SK-N-SH treated with all-trans-retinoic acid at 6 μM for 48 hours (cell line): Measurements from ENCODE around the gene ALK.
A peak's percentile ranks its signal among the peaks of the same experiment; 100 is the strongest.

Experiments
- ATAC-seq: fragments of 200-7000 bp; cut with Tn5 transposase; 3 replicates; pipeline ENCODE4 v1.9.1; 2020; ENCODE audit warnings: mild to moderate bottlenecking, moderate library complexity
- ARNTL ChIP-seq: fragments of 450-650 bp; formaldehyde crosslinking; IDR thresholded peaks from 2 replicates; pipeline ENCODE4 v1.5.0; 2020; ENCODE audit warnings: low read depth, mild to moderate bottlenecking, moderate library complexity, borderline replicate concordance
- BACH2 ChIP-seq: fragments of 250-450 bp; sonication (Bioruptor Pico); IDR thresholded peaks from 2 replicates; pipeline ENCODE4 v1.9.0; 2021; ENCODE audit warnings: mild to moderate bottlenecking, borderline replicate concordance
- GLIS3 ChIP-seq: fragments of 250-450 bp; sonication (Bioruptor Pico); IDR thresholded peaks from 2 replicates; pipeline ENCODE4 v1.5.0; 2020; ENCODE audit warnings: mild to moderate bottlenecking, moderate library complexity
- ISL1 ChIP-seq: fragments of 250-450 bp; sonication (Bioruptor Pico); IDR thresholded peaks from 2 replicates; pipeline ENCODE4 v2.1.2; 2022; ENCODE audit warnings: mild to moderate bottlenecking, moderate library complexity
- OSR1 ChIP-seq: fragments of 250-450 bp; sonication (Bioruptor Pico); IDR thresholded peaks from 2 replicates; pipeline ENCODE4 v1.8.0; 2022; ENCODE audit warnings: moderate library complexity, mild to moderate bottlenecking, inconsistent platforms
- RARB ChIP-seq: fragments of 250-450 bp; sonication (Bioruptor Pico); IDR thresholded peaks from 2 replicates; pipeline ENCODE4 v1.8.0; 2021; ENCODE audit warnings: mild to moderate bottlenecking, moderate library complexity
- SNAI2 ChIP-seq: fragments of 250-450 bp; sonication (Bioruptor Pico); IDR thresholded peaks from 2 replicates; pipeline ENCODE4 v1.5.0; 2020; ENCODE audit warnings: mild to moderate bottlenecking, moderate library complexity
- TCF4 ChIP-seq: fragments of 250-450 bp; sonication (Bioruptor Pico); IDR thresholded peaks from 2 replicates; pipeline ENCODE4 v1.8.0; 2021; ENCODE audit warnings: mild to moderate bottlenecking, moderate library complexity, borderline replicate concordance
- TOX ChIP-seq: fragments of 250-450 bp; sonication (Bioruptor Pico); IDR thresholded peaks from 2 replicates; pipeline ENCODE4 v1.8.0; 2021; ENCODE audit warnings: mild to moderate bottlenecking, moderate library complexity, borderline replicate concordance
- ZC3H10 ChIP-seq: fragments of 250-450 bp; sonication (Bioruptor Pico); IDR thresholded peaks from 2 replicates; pipeline ENCODE4 v1.5.1; 2021; ENCODE audit warnings: mild to moderate bottlenecking, moderate library complexity
- ZFP3 ChIP-seq: fragments of 250-450 bp; sonication (Bioruptor Pico); IDR thresholded peaks from 2 replicates; pipeline ENCODE4 v1.5.0; 2020; ENCODE audit warnings: mild to moderate bottlenecking, moderate library complexity
- ZNF70 ChIP-seq: fragments of 450-650 bp; formaldehyde crosslinking; IDR thresholded peaks from 2 replicates; pipeline ENCODE4 v1.5.0; 2020; ENCODE audit warnings: mild to moderate bottlenecking, moderate library complexity
- ZNF8 ChIP-seq: fragments of 450-650 bp; formaldehyde crosslinking; IDR thresholded peaks from 2 replicates; pipeline ENCODE4 v1.5.0; 2020; ENCODE audit warnings: mild to moderate bottlenecking, moderate library complexity
- TF ChIP-seq, protein P1 (sequence below): fragments of 250-450 bp; sonication (Bioruptor Pico); IDR thresholded peaks from 2 replicates; pipeline ENCODE4 v1.8.0; 2021; ENCODE audit warnings: low read depth, mild to moderate bottlenecking, moderate library complexity, borderline replicate concordance
- TF ChIP-seq, protein P2 (sequence below): fragments of 250-450 bp; sonication (Bioruptor Pico); IDR thresholded peaks from 2 replicates; pipeline ENCODE4 v1.5.1; 2020; ENCODE audit warnings: low read depth, mild to moderate bottlenecking, moderate library complexity
- TF ChIP-seq, protein P3 (sequence below): fragments of 250-450 bp; sonication (Bioruptor Pico); IDR thresholded peaks from 2 replicates; pipeline ENCODE4 v1.5.0; 2020; ENCODE audit warnings: mild to moderate bottlenecking, moderate library complexity
- TF ChIP-seq, protein P4 (sequence below): fragments of 250-450 bp; sonication (Bioruptor Pico); IDR thresholded peaks from 2 replicates; pipeline ENCODE4 v1.8.0; 2020; ENCODE audit warnings: mild to moderate bottlenecking, moderate library complexity, borderline replicate concordance

The ALK gene

DNA sequence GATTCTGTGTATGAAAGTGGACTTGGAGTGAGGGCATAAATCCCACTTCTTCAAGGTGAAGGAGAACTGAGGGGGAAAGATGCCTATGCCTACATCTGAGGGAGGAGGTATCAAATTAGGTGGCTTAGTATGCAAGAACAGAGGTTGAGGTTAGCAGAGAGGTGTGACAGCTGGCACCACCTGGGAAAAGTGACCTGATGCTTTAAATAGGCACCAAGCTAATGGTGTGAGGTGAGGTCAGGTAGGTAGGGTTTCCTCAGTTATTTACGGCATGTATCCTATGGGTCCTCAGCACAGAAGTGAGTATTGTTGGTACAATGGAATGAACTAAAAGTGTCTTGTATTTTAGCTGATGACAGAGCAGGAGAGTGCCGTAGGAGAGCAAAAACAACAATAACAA lies 439.0 kb downstream of the ALK start (continued):
- TF ChIP-seq, protein P1, sequence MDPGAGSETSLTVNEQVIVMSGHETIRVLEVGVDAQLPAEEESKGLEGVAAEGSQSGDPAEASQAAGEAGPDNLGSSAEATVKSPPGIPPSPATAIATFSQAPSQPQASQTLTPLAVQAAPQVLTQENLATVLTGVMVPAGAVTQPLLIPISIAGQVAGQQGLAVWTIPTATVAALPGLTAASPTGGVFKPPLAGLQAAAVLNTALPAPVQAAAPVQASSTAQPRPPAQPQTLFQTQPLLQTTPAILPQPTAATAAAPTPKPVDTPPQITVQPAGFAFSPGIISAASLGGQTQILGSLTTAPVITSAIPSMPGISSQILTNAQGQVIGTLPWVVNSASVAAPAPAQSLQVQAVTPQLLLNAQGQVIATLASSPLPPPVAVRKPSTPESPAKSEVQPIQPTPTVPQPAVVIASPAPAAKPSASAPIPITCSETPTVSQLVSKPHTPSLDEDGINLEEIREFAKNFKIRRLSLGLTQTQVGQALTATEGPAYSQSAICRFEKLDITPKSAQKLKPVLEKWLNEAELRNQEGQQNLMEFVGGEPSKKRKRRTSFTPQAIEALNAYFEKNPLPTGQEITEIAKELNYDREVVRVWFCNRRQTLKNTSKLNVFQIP = no peak

DNA sequence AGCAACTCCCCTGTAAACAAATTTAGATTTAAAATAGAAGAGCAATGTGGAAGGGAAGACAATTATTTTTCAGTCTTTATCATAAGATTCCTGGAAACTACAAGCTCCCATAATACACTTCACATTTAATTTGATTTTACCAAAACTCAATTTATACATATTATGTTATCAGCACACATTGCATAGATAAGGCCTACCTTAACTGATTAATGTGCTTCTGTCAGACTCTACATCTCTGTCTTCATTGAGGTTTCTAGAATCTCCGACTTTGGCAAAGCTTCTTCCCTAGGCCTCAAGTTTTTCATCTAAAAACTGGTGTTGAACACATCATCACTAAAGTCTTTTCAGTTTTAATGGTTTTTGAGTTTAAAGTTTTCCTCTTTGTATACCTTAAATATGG lies 440.1 kb downstream of the ALK start:
- TF ChIP-seq ZNF8 (CRISPR knock-in tag) (peak; percentile 32; the same call in 1 of the 2 replicates), ZFP3 (CRISPR knock-in tag) (peak; percentile 54; the same call in 1 of the 2 replicates), OSR1 (CRISPR knock-in tag) (no peak), ISL1 (CRISPR knock-in tag) (peak; percentile 90), TCF4 (CRISPR knock-in tag) (peak; percentile 80; the same call in 1 of the 2 replicates), SNAI2 (CRISPR knock-in tag) (peak; percentile 21; the same call in 1 of the 2 replicates), ZC3H10 (CRISPR knock-in tag) (no peak)
- TF ChIP-seq, protein P2, sequence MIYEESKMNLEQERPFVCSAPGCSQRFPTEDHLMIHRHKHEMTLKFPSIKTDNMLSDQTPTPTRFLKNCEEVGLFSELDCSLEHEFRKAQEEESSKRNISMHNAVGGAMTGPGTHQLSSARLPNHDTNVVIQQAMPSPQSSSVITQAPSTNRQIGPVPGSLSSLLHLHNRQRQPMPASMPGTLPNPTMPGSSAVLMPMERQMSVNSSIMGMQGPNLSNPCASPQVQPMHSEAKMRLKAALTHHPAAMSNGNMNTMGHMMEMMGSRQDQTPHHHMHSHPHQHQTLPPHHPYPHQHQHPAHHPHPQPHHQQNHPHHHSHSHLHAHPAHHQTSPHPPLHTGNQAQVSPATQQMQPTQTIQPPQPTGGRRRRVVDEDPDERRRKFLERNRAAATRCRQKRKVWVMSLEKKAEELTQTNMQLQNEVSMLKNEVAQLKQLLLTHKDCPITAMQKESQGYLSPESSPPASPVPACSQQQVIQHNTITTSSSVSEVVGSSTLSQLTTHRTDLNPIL (CRISPR knock-in tag) = 0 out of 2 replicates have a peak, but pooled peaks have one; percentile 17
- TF ChIP-seq, protein P3, sequence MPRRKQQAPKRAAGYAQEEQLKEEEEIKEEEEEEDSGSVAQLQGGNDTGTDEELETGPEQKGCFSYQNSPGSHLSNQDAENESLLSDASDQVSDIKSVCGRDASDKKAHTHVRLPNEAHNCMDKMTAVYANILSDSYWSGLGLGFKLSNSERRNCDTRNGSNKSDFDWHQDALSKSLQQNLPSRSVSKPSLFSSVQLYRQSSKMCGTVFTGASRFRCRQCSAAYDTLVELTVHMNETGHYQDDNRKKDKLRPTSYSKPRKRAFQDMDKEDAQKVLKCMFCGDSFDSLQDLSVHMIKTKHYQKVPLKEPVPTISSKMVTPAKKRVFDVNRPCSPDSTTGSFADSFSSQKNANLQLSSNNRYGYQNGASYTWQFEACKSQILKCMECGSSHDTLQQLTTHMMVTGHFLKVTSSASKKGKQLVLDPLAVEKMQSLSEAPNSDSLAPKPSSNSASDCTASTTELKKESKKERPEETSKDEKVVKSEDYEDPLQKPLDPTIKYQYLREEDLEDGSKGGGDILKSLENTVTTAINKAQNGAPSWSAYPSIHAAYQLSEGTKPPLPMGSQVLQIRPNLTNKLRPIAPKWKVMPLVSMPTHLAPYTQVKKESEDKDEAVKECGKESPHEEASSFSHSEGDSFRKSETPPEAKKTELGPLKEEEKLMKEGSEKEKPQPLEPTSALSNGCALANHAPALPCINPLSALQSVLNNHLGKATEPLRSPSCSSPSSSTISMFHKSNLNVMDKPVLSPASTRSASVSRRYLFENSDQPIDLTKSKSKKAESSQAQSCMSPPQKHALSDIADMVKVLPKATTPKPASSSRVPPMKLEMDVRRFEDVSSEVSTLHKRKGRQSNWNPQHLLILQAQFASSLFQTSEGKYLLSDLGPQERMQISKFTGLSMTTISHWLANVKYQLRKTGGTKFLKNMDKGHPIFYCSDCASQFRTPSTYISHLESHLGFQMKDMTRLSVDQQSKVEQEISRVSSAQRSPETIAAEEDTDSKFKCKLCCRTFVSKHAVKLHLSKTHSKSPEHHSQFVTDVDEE (CRISPR knock-in tag) = peak; percentile 96
- TF ChIP-seq, protein P4, sequence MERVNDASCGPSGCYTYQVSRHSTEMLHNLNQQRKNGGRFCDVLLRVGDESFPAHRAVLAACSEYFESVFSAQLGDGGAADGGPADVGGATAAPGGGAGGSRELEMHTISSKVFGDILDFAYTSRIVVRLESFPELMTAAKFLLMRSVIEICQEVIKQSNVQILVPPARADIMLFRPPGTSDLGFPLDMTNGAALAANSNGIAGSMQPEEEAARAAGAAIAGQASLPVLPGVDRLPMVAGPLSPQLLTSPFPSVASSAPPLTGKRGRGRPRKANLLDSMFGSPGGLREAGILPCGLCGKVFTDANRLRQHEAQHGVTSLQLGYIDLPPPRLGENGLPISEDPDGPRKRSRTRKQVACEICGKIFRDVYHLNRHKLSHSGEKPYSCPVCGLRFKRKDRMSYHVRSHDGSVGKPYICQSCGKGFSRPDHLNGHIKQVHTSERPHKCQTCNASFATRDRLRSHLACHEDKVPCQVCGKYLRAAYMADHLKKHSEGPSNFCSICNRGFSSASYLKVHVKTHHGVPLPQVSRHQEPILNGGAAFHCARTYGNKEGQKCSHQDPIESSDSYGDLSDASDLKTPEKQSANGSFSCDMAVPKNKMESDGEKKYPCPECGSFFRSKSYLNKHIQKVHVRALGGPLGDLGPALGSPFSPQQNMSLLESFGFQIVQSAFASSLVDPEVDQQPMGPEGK (CRISPR knock-in tag) = no peak
- ATAC-seq = no peak

DNA sequence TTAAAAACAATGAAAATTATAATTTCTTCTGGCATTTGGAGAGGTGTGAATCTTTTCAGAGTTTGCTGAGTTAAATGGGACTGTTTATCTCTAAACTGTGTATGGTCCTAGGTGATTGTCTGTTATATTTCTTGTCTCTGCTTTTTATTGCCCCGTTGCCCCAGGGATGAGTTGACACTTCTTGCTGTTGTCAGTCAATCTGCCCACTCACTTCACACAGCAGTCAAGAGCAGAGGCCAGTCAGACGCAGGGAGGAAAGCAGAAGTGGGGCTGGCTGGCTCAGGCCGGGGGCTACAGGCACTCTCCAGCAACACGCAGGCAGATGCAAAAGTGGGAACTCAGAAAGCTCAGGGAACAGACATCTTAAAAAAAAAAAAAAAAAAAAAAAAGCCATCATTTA lies 441.0 kb downstream of the ALK start:
- ATAC-seq = peak; percentile 43; the same call in 1 of the 3 replicates
- no peak for TF ChIP-seq BACH2 (CRISPR knock-in tag)
- no peak for TF ChIP-seq TOX (CRISPR knock-in tag)
- no peak for TF ChIP-seq OSR1 (CRISPR knock-in tag)
- no peak for TF ChIP-seq RARB (CRISPR knock-in tag)
- no peak for TF ChIP-seq ZFP3 (CRISPR knock-in tag)
- no peak; the same call in 1 of the 2 replicates for TF ChIP-seq TCF4 (CRISPR knock-in tag)
- TF ChIP-seq ARNTL (CRISPR knock-in tag) = no peak

DNA sequence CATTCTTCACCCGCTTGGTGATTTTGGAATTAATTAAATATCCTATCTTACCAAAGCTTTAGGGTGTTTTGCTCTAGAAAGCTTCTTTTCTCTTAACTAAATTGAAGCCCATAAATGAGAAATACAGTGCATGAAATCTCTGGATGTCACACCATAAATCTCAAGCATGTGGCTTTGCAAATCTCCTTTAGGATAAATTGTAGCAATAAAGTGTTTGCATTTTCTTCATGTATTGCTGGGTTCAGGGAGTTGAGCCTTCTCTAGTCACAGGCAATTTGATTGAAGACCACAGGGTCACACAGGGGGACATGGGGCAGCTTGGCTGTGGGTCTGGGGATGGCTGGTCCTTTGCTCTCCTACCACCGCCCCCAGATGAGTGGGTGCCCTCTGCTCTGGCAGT lies 442.0 kb downstream of the ALK start:
- TF ChIP-seq GLIS3 (CRISPR knock-in tag) = no peak
- no peak for TF ChIP-seq TCF4 (CRISPR knock-in tag)
- TF ChIP-seq BACH2 (CRISPR knock-in tag) = no peak
- no peak for TF ChIP-seq ZNF70 (CRISPR knock-in tag)
- TF ChIP-seq, protein P2 (CRISPR knock-in tag) = no peak
- TF ChIP-seq ZC3H10 (CRISPR knock-in tag) = no peak
- TF ChIP-seq ZFP3 (CRISPR knock-in tag) = no peak
- no peak for TF ChIP-seq OSR1 (CRISPR knock-in tag)
- TF ChIP-seq, protein P3 (CRISPR knock-in tag) = no peak
- TF ChIP-seq, all 23 proteins: peak for 0
- no peak for ATAC-seq
